Measurements from ENCODE around the gene HDGFL3.
"Not testable (repeated sequence)": the region's sequence is repeated elsewhere in the genome, so short reads cannot be mapped to it uniquely, and the experiment has no call there.

The HDGFL3 gene

DNA sequence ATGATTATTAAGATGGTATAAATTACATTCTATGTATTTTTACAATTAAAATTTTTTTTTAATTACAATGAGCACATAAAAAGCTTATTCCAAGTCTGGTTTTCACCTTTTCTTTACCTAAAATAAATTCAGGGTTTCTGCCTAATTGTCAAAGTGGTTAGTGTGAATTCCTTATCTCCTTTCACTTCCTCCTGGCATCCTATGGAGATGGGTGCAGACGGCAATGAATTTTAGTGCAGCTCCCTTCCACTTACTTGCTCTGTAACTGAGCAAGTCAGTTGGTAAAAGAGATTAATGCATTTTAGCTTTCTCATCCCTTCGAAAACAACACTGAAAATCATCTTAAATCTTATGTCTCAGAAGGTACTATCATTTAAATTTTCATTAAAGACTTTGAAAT is 13.1 kb downstream of the HDGFL3 start:
- no peak overlapping the region for H3K27ac ChIP-seq (ENCODE audit: low read depth, low read length, severe bottlenecking)
- peaks cover 8% of the 10 kb centered on the region for H3K4me1 ChIP-seq (ENCODE audit: control insufficient read depth, insufficient read depth, low read length, poor library complexity, severe bottlenecking)
- H3K9me3 ChIP-seq (ENCODE audit: control insufficient read depth, low read length): no peaks in the 10 kb centered on the region
- no CpG with 5 or more reads among the region's 2 CpGs for WGBS, 2 experiments (ENCODE audit: insufficient coverage in 2 of 2)
- H3K36me3 ChIP-seq (ENCODE audit: control insufficient read depth, insufficient read depth, low read length): peaks cover 14% of the 10 kb centered on the region
- H3K4me3 ChIP-seq (ENCODE audit: extremely low read depth, insufficient read depth, low read length, poor library complexity, severe bottlenecking): no peak overlapping the region

DNA sequence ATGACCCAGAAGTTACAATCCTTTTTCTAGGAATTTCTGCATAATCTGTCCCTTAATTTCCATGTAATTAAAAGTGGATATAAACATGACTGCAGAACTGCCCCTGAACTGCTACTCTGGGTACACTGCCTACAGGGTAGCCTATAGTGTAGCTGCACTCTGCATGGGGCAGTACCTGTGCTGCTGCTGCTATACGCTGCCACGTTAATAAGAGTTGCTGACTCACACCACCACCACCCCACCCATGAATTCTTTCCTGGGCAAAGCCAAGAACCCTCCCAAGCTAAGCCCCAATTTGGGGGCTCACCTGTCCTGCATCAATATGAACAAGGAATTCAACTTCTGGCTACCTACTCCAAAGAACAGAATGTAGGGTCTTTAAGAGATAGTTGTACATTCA is 13.9 kb downstream of the HDGFL3 start:
- Histone ChIP-seq H3K4me3 (ENCODE audit: extremely low read depth, insufficient read depth, low read length, poor library complexity, severe bottlenecking) (no peak overlapping the region), H3K9me3 (ENCODE audit: control insufficient read depth, low read length) (no peaks in the 10 kb centered on the region), H3K27ac (ENCODE audit: low read depth, low read length, severe bottlenecking) (no peak overlapping the region), H3K4me1 (ENCODE audit: control insufficient read depth, insufficient read depth, low read length, poor library complexity, severe bottlenecking) (peaks cover 8% of the 10 kb centered on the region), H3K36me3 (ENCODE audit: control insufficient read depth, insufficient read depth, low read length) (peaks cover 20% of the 10 kb centered on the region)
- 100% methylated on average over 1 of the region's 2 CpGs; no CpG with 5 or more reads in 1 of the 2 experiments for WGBS, 2 experiments (ENCODE audit: insufficient coverage in 2 of 2)

DNA sequence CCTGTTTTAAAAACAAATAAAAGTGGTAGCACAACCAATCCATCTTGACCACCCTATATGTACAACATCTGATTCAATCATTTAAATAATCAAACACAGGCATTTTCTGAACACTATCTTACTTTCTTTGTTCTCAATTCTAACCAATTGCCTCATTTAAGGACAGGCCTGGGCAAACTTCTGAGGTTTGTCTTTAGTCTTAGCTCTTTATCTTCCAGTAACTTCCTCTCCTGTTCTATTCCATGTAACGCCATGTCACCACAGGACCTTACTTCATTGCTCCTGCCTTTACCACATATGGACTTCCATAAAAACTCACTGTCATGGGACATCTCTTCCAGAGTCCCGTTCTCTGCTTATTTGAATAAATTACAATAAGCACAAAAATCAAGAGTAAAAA is 14.9 kb downstream of the HDGFL3 start:
- Histone ChIP-seq H3K4me3 (ENCODE audit: extremely low read depth, insufficient read depth, low read length, poor library complexity, severe bottlenecking) (no peak overlapping the region), H3K4me1 (ENCODE audit: control insufficient read depth, insufficient read depth, low read length, poor library complexity, severe bottlenecking) (peaks cover 8% of the 10 kb centered on the region), H3K9me3 (ENCODE audit: control insufficient read depth, low read length) (no peaks in the 10 kb centered on the region), H3K27ac (ENCODE audit: low read depth, low read length, severe bottlenecking) (no peak overlapping the region), H3K36me3 (ENCODE audit: control insufficient read depth, insufficient read depth, low read length) (peaks cover 20% of the 10 kb centered on the region)
- WGBS, 2 experiments (ENCODE audit: insufficient coverage in 2 of 2): 96 to 100% methylated on average over 1 to 2 of the region's 2 CpGs

- Histone ChIP-seq H3K4me3 (ENCODE audit: extremely low read depth, insufficient read depth, low read length, poor library complexity, severe bottlenecking) (no peak overlapping the region), H3K4me1 (ENCODE audit: control insufficient read depth, insufficient read depth, low read length, poor library complexity, severe bottlenecking) (peaks cover 8% of the 10 kb centered on the region), H3K9me3 (ENCODE audit: control insufficient read depth, low read length) (no peaks in the 10 kb centered on the region), H3K36me3 (ENCODE audit: control insufficient read depth, insufficient read depth, low read length) (peaks cover 25% of the 10 kb centered on the region), H3K27ac (ENCODE audit: low read depth, low read length, severe bottlenecking) (no peak overlapping the region)
- no CpG with 5 or more reads among the region's 1 CpG for WGBS, 2 experiments (ENCODE audit: insufficient coverage in 2 of 2)
These were observed 17.2 kb downstream of the HDGFL3 start for GRCh38 chr15:83190450-83190849.

DNA sequence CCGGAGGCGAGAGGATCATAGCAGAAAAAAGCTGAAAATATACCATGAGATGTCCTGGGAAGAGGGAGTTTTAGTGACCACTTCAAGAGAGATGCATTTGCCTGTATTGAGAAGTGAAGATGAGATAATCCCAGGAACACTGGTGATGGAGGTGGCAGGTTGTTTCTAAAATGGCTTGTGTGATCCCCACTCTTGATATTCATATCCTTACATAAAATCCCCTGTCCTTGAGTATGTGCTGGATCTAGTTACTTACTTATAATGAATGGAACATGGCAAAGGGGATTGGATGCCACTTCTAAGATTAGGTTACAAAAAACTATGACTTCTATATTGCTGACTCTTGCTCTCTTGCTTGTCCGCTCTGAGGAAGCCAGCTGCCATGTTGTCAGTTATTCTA is 22.1 kb downstream of the HDGFL3 start:
- H3K27ac ChIP-seq (ENCODE audit: low read depth, low read length, severe bottlenecking): no peak overlapping the region
- WGBS, 2 experiments (ENCODE audit: insufficient coverage in 2 of 2): 100% methylated on average over 2 to 3 of the region's 3 CpGs
- H3K4me3 ChIP-seq (ENCODE audit: extremely low read depth, insufficient read depth, low read length, poor library complexity, severe bottlenecking): no peak overlapping the region
- no peaks in the 10 kb centered on the region for H3K9me3 ChIP-seq (ENCODE audit: control insufficient read depth, low read length)
- no peaks in the 10 kb centered on the region for H3K4me1 ChIP-seq (ENCODE audit: control insufficient read depth, insufficient read depth, low read length, poor library complexity, severe bottlenecking)
- H3K36me3 ChIP-seq (ENCODE audit: control insufficient read depth, insufficient read depth, low read length): peaks cover 16% of the 10 kb centered on the region

- Histone ChIP-seq H3K4me3 (ENCODE audit: extremely low read depth, insufficient read depth, low read length, poor library complexity, severe bottlenecking) (no peak overlapping the region), H3K36me3 (ENCODE audit: control insufficient read depth, insufficient read depth, low read length) (no peaks in the 10 kb centered on the region), H3K27ac (ENCODE audit: low read depth, low read length, severe bottlenecking) (peak overlapping the region; percentile 32), H3K4me1 (ENCODE audit: control insufficient read depth, insufficient read depth, low read length, poor library complexity, severe bottlenecking) (no peaks in the 10 kb centered on the region), H3K9me3 (ENCODE audit: control insufficient read depth, low read length) (no peaks in the 10 kb centered on the region)
- WGBS, 2 experiments (ENCODE audit: insufficient coverage in 2 of 2): no CpG with 5 or more reads among the region's 3 CpGs
These were observed 28.7 kb downstream of the HDGFL3 start for GRCh38 chr15:83178869-83179325.

DNA sequence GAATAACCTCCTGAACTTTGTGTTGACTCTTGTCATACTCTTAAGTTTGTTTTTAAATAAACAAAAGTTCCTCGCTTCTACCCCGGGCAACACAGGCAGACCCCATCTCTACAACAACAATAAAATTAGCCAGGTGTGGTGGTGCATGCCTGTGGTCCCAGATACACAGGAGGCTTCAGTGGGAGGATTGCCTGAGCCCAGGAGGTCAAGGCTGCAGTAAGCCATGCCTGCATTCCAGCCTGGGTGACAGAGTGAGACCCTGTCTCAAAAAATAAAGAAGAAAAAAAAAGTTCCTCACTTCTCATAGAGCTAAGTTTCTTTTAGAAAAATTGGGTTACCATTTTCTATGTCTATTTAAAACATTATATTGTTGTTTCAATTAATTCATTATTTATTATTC is 29.2 kb downstream of the HDGFL3 start:
- H3K36me3 ChIP-seq (ENCODE audit: control insufficient read depth, insufficient read depth, low read length): no peaks in the 10 kb centered on the region
- no CpG with 5 or more reads among the region's 2 CpGs for WGBS, 2 experiments (ENCODE audit: insufficient coverage in 2 of 2)
- H3K4me3 ChIP-seq (ENCODE audit: extremely low read depth, insufficient read depth, low read length, poor library complexity, severe bottlenecking): no peak overlapping the region
- H3K4me1 ChIP-seq (ENCODE audit: control insufficient read depth, insufficient read depth, low read length, poor library complexity, severe bottlenecking): no peaks in the 10 kb centered on the region
- H3K27ac ChIP-seq (ENCODE audit: low read depth, low read length, severe bottlenecking): no peak overlapping the region
- no peaks in the 10 kb centered on the region for H3K9me3 ChIP-seq (ENCODE audit: control insufficient read depth, low read length)

DNA sequence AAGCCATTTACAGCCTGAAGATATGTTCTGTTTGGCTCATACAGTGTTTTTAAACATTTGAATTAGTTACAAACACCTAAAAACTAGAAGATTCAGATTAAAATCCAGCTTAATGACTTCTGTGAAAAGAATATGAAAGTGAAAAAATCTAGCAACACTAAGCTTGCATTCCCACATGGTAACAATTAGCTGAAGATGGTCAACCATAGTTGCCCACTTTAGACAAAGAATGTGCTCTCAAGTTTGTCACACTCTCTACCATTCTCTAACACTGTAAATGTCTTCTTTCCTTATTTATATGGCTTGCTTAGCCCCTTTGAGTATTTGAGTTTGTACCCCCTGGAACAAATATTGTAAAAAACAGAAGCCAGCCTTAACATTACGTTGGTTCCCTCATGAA is 32.7 kb downstream of the HDGFL3 start:
- Histone ChIP-seq H3K27ac (ENCODE audit: low read depth, low read length, severe bottlenecking) (no peak overlapping the region), H3K36me3 (ENCODE audit: control insufficient read depth, insufficient read depth, low read length) (peaks cover 11% of the 10 kb centered on the region), H3K4me1 (ENCODE audit: control insufficient read depth, insufficient read depth, low read length, poor library complexity, severe bottlenecking) (no peaks in the 10 kb centered on the region), H3K4me3 (ENCODE audit: extremely low read depth, insufficient read depth, low read length, poor library complexity, severe bottlenecking) (no peak overlapping the region), H3K9me3 (ENCODE audit: control insufficient read depth, low read length) (no peaks in the 10 kb centered on the region)
- no CpG with 5 or more reads among the region's 1 CpG for WGBS, 2 experiments (ENCODE audit: insufficient coverage in 2 of 2)

DNA sequence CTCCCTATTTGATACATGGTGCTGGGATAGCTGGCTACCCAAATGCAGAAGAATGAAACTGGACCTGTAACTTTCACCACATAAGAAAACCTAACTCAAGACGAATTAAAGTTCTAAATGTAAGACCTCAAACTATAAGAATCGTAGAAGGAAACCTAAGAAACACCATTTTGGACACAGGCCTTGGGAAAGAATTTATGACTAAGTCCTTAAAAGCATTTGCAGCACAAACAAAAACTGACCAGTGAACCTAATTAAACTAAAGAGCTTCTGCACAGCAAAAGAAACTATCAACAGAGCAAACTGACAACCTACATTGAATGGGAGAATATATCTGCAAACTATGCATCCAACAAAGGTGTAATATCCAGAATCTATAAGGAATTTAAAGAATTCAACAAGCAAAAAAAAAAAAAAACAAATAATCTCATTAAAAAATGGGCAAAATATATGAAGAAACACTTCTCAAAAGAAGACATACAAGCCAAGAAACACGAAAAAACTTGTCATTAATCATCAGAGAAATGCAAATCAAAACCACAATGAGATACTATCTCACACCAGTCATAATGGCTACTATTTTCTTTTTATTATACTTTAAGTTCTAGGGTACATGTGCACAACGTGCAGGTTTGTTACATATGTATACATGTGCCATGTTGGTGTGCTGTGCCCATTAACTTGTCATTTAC is 37.0 kb downstream of the HDGFL3 start:
- WGBS, 2 experiments (ENCODE audit: insufficient coverage in 2 of 2): 89 to 90% methylated on average over 1 to 2 of the region's 4 CpGs
- Histone ChIP-seq H3K27ac (ENCODE audit: low read depth, low read length, severe bottlenecking) (no peak overlapping the region), H3K9me3 (ENCODE audit: control insufficient read depth, low read length) (peaks cover 10% of the 10 kb centered on the region), H3K36me3 (ENCODE audit: control insufficient read depth, insufficient read depth, low read length) (peaks cover 11% of the 10 kb centered on the region), H3K4me3 (ENCODE audit: extremely low read depth, insufficient read depth, low read length, poor library complexity, severe bottlenecking) (no peak overlapping the region), H3K4me1 (ENCODE audit: control insufficient read depth, insufficient read depth, low read length, poor library complexity, severe bottlenecking) (no peaks in the 10 kb centered on the region)

GRCh38 chr15:83169576-83169975 is 38.0 kb downstream of the HDGFL3 start:
- H3K4me1 ChIP-seq (ENCODE audit: control insufficient read depth, insufficient read depth, low read length, poor library complexity, severe bottlenecking); H3K9me3 ChIP-seq (ENCODE audit: control insufficient read depth, low read length); H3K4me3 ChIP-seq (ENCODE audit: extremely low read depth, insufficient read depth, low read length, poor library complexity, severe bottlenecking); H3K27ac ChIP-seq (ENCODE audit: low read depth, low read length, severe bottlenecking): not testable (repeated sequence)
- peaks cover 11% of the 10 kb centered on the region for H3K36me3 ChIP-seq (ENCODE audit: control insufficient read depth, insufficient read depth, low read length)
- 72 to 100% methylated on average over 3 to 4 of the region's 5 CpGs for WGBS, 2 experiments (ENCODE audit: insufficient coverage in 2 of 2)

DNA sequence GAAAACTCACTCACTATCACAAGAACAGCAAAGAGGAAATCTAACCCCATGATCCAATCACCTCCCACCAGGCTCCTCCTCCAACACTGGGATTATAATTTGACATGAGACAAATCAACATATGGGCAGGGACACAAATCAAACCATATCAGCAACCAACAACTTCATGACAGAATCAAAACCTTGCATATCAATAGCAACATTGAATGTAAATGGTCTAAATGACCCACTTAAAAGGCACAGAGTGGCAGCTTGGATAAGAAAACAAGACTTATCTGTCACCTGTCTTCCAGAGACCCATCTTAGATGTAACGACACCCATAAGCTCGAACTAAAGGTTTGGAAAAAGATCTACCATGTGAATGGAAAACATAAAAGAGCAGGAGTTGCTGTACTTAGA is 40.8 kb downstream of the HDGFL3 start:
- Histone ChIP-seq H3K27ac (ENCODE audit: low read depth, low read length, severe bottlenecking) (no peak overlapping the region), H3K4me3 (ENCODE audit: extremely low read depth, insufficient read depth, low read length, poor library complexity, severe bottlenecking) (no peak overlapping the region), H3K4me1 (ENCODE audit: control insufficient read depth, insufficient read depth, low read length, poor library complexity, severe bottlenecking) (no peaks in the 10 kb centered on the region), H3K9me3 (ENCODE audit: control insufficient read depth, low read length) (peaks cover 10% of the 10 kb centered on the region), H3K36me3 (ENCODE audit: control insufficient read depth, insufficient read depth, low read length) (peaks cover 21% of the 10 kb centered on the region)
- 100% methylated on average over 2 of the region's 2 CpGs; no CpG with 5 or more reads in 1 of the 2 experiments for WGBS, 2 experiments (ENCODE audit: insufficient coverage in 2 of 2)

Measured in mesodermal cell (in vitro differentiated cells).